DMS153 (cell line): ENCODE measurements around the gene HNF1A.

Experiments
- DNase-seq: peaks from one replicate; lab custom pipeline; 2025; lab: John Stamatoyannopoulos, UW

Gene HNF1A

GRCh38 chr12:121050725-121051124, 72.4 kb downstream of the HNF1A start:
- DNase-seq: no peak
